Stomach smooth muscle (tissue), 2 donors: Measurements from ENCODE around the gene DNAJC12.
"Not testable (repeated sequence)": the region's sequence is repeated elsewhere in the genome, so short reads cannot be mapped to it uniquely, and the experiment has no call there.

ENCODE experiments used
- H3K27ac ChIP-seq: one replicate; pipeline ENCODE4 v1.7.0; 2013; ENCODE audit warnings: mild to moderate bottlenecking, low read length, inconsistent platforms
- H3K27me3 ChIP-seq, 2 donors: one replicate each; pipeline ENCODE4 v1.7.0; 2013; ENCODE audit warnings: low read length in 2 of 2; ENCODE audit not compliant: insufficient read depth in 2 of 2, control insufficient read depth in 1 of 2
- H3K36me3 ChIP-seq, 2 donors: one replicate each; pipeline ENCODE4 v1.7.0; 2013; ENCODE audit warnings: low read length in 2 of 2; ENCODE audit not compliant: control insufficient read depth in 2 of 2, insufficient read depth in 2 of 2
- H3K4me1 ChIP-seq: one replicate; pipeline ENCODE4 v1.7.0; 2013; ENCODE audit warnings: low read length; ENCODE audit not compliant: control insufficient read depth, insufficient read depth
- H3K4me3 ChIP-seq, 2 donors: one replicate each; pipeline ENCODE4 v1.7.0; 2013; ENCODE audit warnings: low read length in 2 of 2
- H3K9ac ChIP-seq, 2 donors: one replicate each; pipeline ENCODE4 v1.7.0; 2013; ENCODE audit warnings: low read length in 2 of 2, mild to moderate bottlenecking in 1 of 2
- H3K9me3 ChIP-seq, 2 donors: one replicate each; pipeline ENCODE4 v1.7.0; 2013; ENCODE audit warnings: low read length in 2 of 2; ENCODE audit not compliant: control insufficient read depth in 2 of 2
- donor health status: healthy.
- donor health status: Pancreatic carcinoma.

The DNAJC12 gene

DNA sequence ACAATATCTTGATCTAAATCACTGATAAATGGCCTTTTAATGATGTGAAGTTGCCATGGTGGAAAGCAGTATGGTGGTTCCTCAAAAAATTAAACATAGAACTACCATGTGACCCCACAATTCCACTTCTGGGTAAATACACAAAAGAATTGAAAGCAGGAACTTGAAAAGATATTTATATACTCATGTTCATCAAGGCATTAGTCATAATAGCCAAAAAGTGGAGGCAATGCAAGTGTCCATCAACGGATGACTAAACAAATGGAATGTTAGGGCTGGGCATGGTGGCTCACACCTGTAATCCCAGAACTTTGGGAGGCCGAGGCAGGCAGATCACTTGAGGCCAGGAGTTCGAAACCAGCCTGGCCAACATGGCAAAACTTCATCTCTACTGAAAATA, 2.0 kb upstream of the DNAJC12 start:
- no peak overlapping the region for H3K9ac ChIP-seq
- H3K4me1 ChIP-seq, result no peaks in the 10 kb centered on the region
- no peak overlapping the region for H3K4me3 ChIP-seq
- H3K27ac ChIP-seq, result no peak overlapping the region
- H3K36me3 ChIP-seq, result no peaks in the 10 kb centered on the region
- no peaks in the 10 kb centered on the region for H3K9me3 ChIP-seq
- H3K27me3 ChIP-seq, result no peaks in the 10 kb centered on the region

GRCh38 chr10:67839511-67839910, 1.5 kb upstream of the DNAJC12 start:
- not testable (repeated sequence) for H3K4me3 ChIP-seq, H3K36me3 ChIP-seq, H3K9ac ChIP-seq, H3K27ac ChIP-seq, H3K4me1 ChIP-seq, H3K27me3 ChIP-seq, H3K9me3 ChIP-seq

DNA sequence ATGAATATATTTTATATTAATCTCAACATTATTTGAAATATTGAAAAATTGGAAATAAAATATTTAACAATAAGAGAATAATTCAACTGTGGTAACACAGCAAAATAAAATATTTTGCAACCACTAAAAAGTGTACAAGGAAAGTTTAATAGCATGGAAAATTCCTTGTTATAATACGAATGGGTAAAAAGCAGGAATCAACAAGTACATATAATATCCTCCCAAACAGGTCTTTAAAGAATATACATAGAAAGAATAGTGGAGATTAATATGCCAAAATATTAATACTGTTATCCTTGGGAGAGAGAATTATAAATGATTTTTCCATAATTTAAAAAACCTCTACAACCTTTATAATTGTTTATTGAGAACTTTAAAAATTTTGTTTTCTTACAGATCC, 1.0 kb downstream of the DNAJC12 start:
- H3K4me1 ChIP-seq, result no peaks in the 10 kb centered on the region
- no peak overlapping the region for H3K27ac ChIP-seq
- H3K9me3 ChIP-seq, result no peaks in the 10 kb centered on the region
- no peak overlapping the region for H3K4me3 ChIP-seq
- no peak overlapping the region for H3K9ac ChIP-seq
- no peaks in the 10 kb centered on the region for H3K36me3 ChIP-seq
- no peaks in the 10 kb centered on the region for H3K27me3 ChIP-seq

DNA sequence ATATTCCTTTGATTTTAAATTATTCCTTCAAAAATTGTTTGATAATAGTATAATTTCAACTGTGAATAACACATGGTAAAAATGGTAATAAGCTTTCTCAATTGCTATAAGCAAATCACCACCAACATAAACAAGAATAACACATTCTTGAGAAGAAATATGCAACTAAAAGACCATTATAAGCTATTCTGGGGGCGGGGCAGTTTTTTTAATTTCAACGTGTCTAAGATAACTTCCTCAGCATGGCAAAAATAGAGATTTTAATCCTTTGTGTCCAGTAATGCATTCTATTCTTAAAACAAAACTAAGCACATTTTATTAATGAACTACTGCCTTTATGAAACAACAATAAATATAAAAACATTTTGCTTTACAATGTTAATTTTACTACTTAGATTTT, 1.5 kb downstream of the DNAJC12 start:
- no peaks in the 10 kb centered on the region for H3K36me3 ChIP-seq
- no peak overlapping the region for H3K27ac ChIP-seq
- H3K27me3 ChIP-seq, result no peaks in the 10 kb centered on the region
- no peak overlapping the region for H3K9ac ChIP-seq
- H3K4me3 ChIP-seq, result no peak overlapping the region
- H3K9me3 ChIP-seq, result no peaks in the 10 kb centered on the region
- H3K4me1 ChIP-seq, result no peaks in the 10 kb centered on the region

DNA sequence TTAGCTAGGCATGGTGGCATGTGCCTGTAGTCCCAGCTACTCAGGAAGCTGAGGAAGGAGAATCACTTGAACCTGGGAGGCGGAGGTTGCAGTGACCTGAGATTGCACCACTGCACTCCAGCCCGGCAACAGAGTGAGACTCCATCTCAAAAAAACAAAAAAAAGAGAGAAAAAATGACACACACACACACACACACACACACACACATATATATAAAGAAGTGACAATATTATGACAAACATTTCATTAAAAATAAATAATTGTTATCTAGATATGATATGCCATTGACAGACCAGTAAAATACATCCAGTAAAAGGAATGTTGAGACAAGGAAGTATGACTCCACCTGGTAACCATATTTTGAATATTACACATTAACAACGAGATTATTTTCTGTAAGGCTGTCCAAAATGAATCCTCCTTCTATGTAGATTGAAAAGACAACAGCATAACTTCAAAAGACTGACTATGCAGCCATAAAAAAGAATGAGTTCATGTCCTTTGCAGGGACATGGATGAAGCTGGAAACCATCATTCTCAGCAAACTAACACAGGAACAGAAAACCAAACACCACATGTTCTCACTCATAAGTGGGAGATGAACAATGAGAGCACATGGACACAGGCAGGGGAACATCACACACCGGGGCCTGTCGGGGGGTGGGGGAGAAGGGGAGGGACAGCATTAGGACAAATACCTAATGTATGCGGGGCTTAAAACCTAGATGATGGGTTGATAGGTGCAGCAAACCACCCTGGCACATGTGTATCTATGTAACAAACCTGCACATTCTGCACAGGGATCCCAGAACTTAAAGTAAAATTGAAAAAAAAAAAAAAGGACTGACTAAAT, 2.2 kb downstream of the DNAJC12 start:
- H3K9me3 ChIP-seq, H3K4me3 ChIP-seq, H3K36me3 ChIP-seq, H3K27me3 ChIP-seq, H3K27ac ChIP-seq, H3K9ac ChIP-seq, H3K4me1 ChIP-seq: not testable (repeated sequence)

- no peak overlapping the region for H3K27ac ChIP-seq
- H3K4me1 ChIP-seq, result no peaks in the 10 kb centered on the region
Measured at GRCh38 chr10:67834375-67834774, 3.6 kb downstream of the DNAJC12 start.

DNA sequence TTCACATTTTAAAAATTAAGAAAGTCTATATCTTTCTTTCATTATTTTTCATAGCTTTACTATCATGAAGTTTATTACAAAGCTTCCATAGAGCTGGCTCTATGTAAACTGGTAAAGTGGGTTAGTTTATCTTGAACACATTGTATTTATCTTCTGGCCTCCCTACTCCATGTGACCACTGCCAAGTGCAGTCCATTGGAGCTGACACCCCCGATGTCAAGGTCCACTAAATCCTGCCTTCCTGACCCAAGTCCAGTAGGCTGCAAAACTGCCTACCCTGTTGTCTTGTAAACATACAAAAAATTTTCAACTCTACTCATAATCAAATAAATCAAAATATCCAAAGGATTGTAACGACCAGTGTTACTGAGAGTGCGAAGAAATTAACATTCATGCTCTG, 10.2 kb downstream of the DNAJC12 start:
- no peak overlapping the region for H3K27ac ChIP-seq
- H3K36me3 ChIP-seq, result no peaks in the 10 kb centered on the region
- H3K9ac ChIP-seq, result no peak overlapping the region
- no peaks in the 10 kb centered on the region for H3K4me1 ChIP-seq
- H3K27me3 ChIP-seq, result no peaks in the 10 kb centered on the region
- no peak overlapping the region for H3K4me3 ChIP-seq
- H3K9me3 ChIP-seq, result no peaks in the 10 kb centered on the region

More at GRCh38 chr10:67834375-67834774, 3.6 kb downstream of the DNAJC12 start:
- no peaks in the 10 kb centered on the region for H3K9me3 ChIP-seq
- H3K36me3 ChIP-seq, result no peaks in the 10 kb centered on the region
- H3K4me3 ChIP-seq, result no peak overlapping the region
- no peak overlapping the region for H3K9ac ChIP-seq
- no peaks in the 10 kb centered on the region for H3K27me3 ChIP-seq

DNA sequence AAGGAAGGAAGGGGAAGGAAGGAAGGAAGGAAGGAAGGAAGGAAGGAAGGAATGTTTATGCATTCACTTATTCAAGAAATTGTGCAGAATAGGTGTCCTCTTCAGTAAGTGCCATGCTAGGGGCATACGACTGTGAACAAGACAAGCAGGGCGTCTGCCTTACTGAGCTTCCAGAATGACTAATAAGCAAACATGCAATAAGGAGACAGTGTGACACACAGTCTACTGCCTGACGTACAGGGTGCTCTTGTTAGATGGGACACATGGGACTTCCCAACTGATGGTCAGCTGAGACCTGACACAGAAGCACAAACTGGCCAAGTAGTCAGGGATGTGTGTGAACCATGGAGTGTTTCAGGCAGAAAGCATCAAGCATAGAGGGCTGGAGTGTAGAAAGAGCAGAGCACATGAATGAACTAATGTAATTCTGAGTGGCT, 18.2 kb downstream of the DNAJC12 start:
- Histone ChIP-seq H3K27me3 (no peaks in the 10 kb centered on the region), H3K4me3 (no peak overlapping the region), H3K9ac (no peak overlapping the region), H3K9me3 (no peaks in the 10 kb centered on the region), H3K27ac (no peak overlapping the region), H3K36me3 (no peaks in the 10 kb centered on the region), H3K4me1 (no peaks in the 10 kb centered on the region)

DNA sequence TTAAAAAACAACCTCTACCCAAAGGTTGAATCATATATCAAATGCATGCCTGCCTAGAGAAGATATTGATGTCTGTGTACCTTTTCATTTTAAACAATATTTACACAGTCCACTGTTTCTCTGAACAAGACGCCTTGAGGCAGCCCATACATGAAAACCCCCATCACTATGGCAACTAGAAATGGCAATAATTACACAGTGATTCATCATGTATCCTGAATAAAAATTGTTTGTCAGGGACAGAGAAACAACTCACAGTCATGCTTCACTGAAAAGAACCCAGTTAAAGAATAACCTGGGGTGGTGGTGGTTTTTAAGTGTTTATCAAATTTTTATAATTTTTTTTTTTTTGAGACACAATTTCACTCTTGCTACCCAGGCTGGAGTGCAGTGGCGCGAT, 19.7 kb downstream of the DNAJC12 start:
- H3K27ac ChIP-seq, result no peak overlapping the region
- no peaks in the 10 kb centered on the region for H3K36me3 ChIP-seq
- no peaks in the 10 kb centered on the region for H3K9me3 ChIP-seq
- H3K27me3 ChIP-seq, result no peaks in the 10 kb centered on the region
- H3K9ac ChIP-seq, result no peak overlapping the region
- no peaks in the 10 kb centered on the region for H3K4me1 ChIP-seq
- H3K4me3 ChIP-seq, result no peak overlapping the region

DNA sequence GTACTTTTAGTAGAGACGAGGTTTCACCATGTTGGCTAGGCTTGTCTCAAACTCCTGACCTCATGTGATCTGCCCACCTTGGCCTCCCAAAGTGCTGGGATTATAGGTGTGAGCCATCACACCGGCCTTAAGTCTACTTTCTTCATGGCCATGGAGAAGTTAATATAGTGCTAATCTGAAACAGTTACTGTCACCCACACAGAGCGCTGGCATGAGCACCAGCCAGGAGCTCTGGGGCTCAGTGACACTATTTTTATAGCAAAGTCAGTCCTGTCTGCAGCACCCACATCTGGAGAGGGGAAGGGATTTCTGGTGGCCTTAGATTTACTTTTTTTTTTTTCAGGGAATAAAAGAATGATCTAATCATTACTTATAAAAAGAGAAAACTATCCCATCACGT, 21.3 kb downstream of the DNAJC12 start:
- Histone ChIP-seq H3K9me3 (no peaks in the 10 kb centered on the region), H3K36me3 (no peaks in the 10 kb centered on the region), H3K9ac (no peak overlapping the region), H3K27me3 (no peaks in the 10 kb centered on the region), H3K4me1 (no peaks in the 10 kb centered on the region), H3K4me3 (no peak overlapping the region), H3K27ac (no peak overlapping the region)

DNA sequence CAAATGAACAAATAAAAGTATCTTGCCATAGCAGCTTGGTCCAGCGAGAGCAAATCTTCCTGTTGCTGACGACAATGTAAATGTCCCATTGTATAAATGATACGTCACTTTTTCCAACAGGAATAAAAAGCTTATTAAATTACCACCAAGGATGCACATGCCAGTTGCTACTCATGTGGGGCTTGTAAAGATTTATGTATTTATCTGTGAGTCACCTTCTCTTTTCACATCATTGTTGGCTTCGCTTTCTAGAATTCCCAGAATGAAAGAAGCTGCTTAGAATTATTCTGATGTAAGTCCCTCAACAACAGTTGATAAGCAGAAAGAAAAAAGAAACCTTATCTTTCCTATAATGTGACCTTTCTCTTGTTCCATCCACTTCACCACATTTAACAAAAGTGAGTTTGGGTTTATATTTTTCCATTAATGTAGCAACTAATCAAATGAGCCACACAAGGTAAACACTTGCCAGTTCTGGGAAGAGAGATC, 22.4 kb downstream of the DNAJC12 start:
- no peak overlapping the region for H3K4me3 ChIP-seq
- no peaks in the 10 kb centered on the region for H3K36me3 ChIP-seq
- no peaks in the 10 kb centered on the region for H3K9me3 ChIP-seq
- no peak overlapping the region for H3K9ac ChIP-seq
- H3K4me1 ChIP-seq, result no peaks in the 10 kb centered on the region
- H3K27me3 ChIP-seq, result no peaks in the 10 kb centered on the region
- H3K27ac ChIP-seq, result no peak overlapping the region
